IPS DF 6.9 (cell line): ENCODE data around the gene RPH3AL.
"Not testable (repeated sequence)": the region's sequence is repeated elsewhere in the genome, so short reads cannot be mapped to it uniquely, and the experiment has no call there.

Source experiments
- DNase-seq: peaks from one replicate; pipeline ENCODE4 v3.0.0-alpha.2; 2013; ENCODE audit warnings: low read depth, low spot score
- H3K27ac ChIP-seq: one replicate; pipeline ENCODE4 v1.5.1; 2013; ENCODE audit warnings: low read length, control low read depth
- H3K27me3 ChIP-seq: 2 replicates; pipeline ENCODE4 v1.6.1; 2013; ENCODE audit warnings: mild to moderate bottlenecking, low read length; ENCODE audit not compliant: control insufficient read depth, insufficient read depth
- H3K36me3 ChIP-seq: 2 replicates; pipeline ENCODE4 v1.6.1; 2013; ENCODE audit warnings: low read length; ENCODE audit not compliant: control insufficient read depth, insufficient read depth
- H3K4me1 ChIP-seq: 2 replicates; pipeline ENCODE4 v1.6.1; 2013; ENCODE audit warnings: low read length; ENCODE audit not compliant: control insufficient read depth, insufficient read depth
- H3K4me3 ChIP-seq: 2 replicates; pipeline ENCODE4 v1.5.1; 2013; ENCODE audit warnings: mild to moderate bottlenecking, low read length
- H3K9me3 ChIP-seq: 2 replicates; pipeline ENCODE4 v1.6.1; 2013; ENCODE audit warnings: low read length, inconsistent platforms; ENCODE audit not compliant: control insufficient read depth, insufficient read depth
- WGBS: extraction: QIAGEN DNeasy Blood & Tissue Kit; methylation state at CpG from one replicate; pipeline ENCODE4 v1.1.7; 2013; ENCODE audit warnings: mixed read lengths, missing lambda C conversion rate; ENCODE audit not compliant: insufficient read length, insufficient coverage; 5-methylcytosine and 5-hydroxymethylcytosine counted together

The RPH3AL gene

DNA sequence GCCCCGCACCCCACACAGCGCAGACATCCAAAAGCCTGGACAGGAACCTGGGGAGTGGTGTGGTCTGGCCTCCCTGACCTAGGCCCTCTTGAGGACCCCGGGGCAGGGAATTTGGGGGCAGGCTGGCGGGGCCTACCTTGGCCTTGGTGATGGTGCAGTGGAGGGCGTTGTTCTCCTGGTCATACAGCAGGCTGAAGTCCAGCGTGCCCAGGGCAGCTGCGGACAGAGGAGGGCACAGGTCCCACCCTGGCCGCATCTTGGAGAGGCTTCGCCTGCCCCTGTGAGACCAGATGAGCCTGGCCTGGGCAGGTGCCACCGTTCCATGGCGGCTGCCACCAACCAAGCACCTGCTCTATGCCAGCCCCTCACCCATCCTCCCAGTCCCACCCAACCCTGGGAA is 180.2 kb downstream of the RPH3AL start:
- Histone ChIP-seq H3K36me3 (no peaks in the 10 kb centered on the region; the same call in 1 of the 2 replicates), H3K27me3 (no peaks in the 10 kb centered on the region), H3K4me3 (no peak overlapping the region), H3K9me3 (no peaks in the 10 kb centered on the region), H3K4me1 (no peaks in the 10 kb centered on the region), H3K27ac (no peak overlapping the region)
- no peak for DNase-seq
- no CpG with 5 or more reads among the region's 11 CpGs for WGBS

DNA sequence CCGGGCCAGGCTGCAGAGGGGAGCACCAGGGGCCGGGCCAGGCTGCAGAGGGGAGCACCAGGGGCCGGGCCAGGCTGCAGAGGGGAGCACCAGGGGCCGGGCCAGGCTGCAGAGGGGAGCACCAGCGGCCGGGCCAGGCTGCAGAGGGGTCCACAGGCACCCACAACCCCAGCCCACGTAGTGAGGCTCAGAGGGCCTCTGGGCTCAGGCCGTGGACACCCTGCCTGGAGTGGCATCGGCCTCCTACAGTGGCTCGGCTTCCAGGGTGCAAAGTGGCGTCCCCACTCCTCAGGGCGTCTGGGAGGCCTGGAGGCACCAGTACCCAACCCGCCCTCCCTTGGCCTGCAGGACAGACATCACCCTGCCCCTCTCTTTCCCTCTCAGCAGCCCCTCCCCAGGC is 180.7 kb downstream of the RPH3AL start:
- no peaks in the 10 kb centered on the region for H3K9me3 ChIP-seq
- H3K4me1 ChIP-seq: no peaks in the 10 kb centered on the region
- no peak for DNase-seq
- no peaks in the 10 kb centered on the region for H3K27me3 ChIP-seq
- H3K27ac ChIP-seq: no peak overlapping the region
- H3K36me3 ChIP-seq: no peaks in the 10 kb centered on the region; the same call in 1 of the 2 replicates
- whole genome bisulfite sequencing: no CpG with 5 or more reads among the region's 13 CpGs
- H3K4me3 ChIP-seq: no peak overlapping the region

- H3K4me1 ChIP-seq: no peaks in the 10 kb centered on the region
- no peaks in the 10 kb centered on the region for H3K9me3 ChIP-seq
- H3K4me3 ChIP-seq: no peak overlapping the region
- no peak for DNase-seq
- no CpG with 5 or more reads among the region's 6 CpGs for WGBS
- no peak overlapping the region for H3K27ac ChIP-seq
- H3K27me3 ChIP-seq: no peaks in the 10 kb centered on the region
- no peaks in the 10 kb centered on the region; the same call in 1 of the 2 replicates for H3K36me3 ChIP-seq
Measured at GRCh38 chr17:170130-170670, 182.4 kb downstream of the RPH3AL start.

- not testable (repeated sequence) for H3K27me3 ChIP-seq, H3K27ac ChIP-seq, H3K4me1 ChIP-seq, H3K9me3 ChIP-seq, DNase-seq, H3K4me3 ChIP-seq, H3K36me3 ChIP-seq
- no CpG with 5 or more reads among the region's 11 CpGs for WGBS
Measured at GRCh38 chr17:168614-169013, 184.0 kb downstream of the RPH3AL start.

DNA sequence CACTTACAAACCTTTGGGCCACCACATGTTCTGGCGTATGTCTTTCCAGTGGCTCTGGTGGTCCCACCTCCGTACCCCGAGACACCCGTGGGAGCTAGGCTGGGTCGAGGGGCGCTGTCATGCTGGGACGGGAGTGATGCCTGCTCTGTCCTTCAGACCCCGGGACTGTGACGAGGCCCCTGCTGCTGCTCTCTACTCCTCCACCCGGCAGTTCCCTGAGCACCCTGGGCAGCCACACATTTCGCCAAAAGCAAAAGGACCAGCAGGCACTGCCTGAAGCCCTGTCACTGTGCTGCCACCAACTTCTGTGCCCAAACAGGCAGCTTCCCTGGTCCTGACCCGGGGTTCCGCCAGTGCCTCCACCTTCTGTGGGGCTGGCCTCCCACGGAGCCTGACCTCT is 186.7 kb downstream of the RPH3AL start:
- H3K27me3 ChIP-seq: no peaks in the 10 kb centered on the region
- no peak for DNase-seq
- H3K27ac ChIP-seq: no peak overlapping the region
- no peaks in the 10 kb centered on the region for H3K36me3 ChIP-seq
- no peaks in the 10 kb centered on the region for H3K4me1 ChIP-seq
- H3K9me3 ChIP-seq: no peaks in the 10 kb centered on the region
- no CpG with 5 or more reads among the region's 14 CpGs for WGBS
- no peak overlapping the region for H3K4me3 ChIP-seq

- DNase-seq: no peak
- no peaks in the 10 kb centered on the region for H3K9me3 ChIP-seq
- H3K27me3 ChIP-seq: no peaks in the 10 kb centered on the region
- no CpG with 5 or more reads among the region's 16 CpGs for WGBS
- H3K4me1 ChIP-seq: no peaks in the 10 kb centered on the region
- H3K27ac ChIP-seq: no peak overlapping the region
- H3K36me3 ChIP-seq: no peaks in the 10 kb centered on the region
- no peak overlapping the region for H3K4me3 ChIP-seq
Measured at GRCh38 chr17:164303-165235, 188.0 kb downstream of the RPH3AL start.

DNA sequence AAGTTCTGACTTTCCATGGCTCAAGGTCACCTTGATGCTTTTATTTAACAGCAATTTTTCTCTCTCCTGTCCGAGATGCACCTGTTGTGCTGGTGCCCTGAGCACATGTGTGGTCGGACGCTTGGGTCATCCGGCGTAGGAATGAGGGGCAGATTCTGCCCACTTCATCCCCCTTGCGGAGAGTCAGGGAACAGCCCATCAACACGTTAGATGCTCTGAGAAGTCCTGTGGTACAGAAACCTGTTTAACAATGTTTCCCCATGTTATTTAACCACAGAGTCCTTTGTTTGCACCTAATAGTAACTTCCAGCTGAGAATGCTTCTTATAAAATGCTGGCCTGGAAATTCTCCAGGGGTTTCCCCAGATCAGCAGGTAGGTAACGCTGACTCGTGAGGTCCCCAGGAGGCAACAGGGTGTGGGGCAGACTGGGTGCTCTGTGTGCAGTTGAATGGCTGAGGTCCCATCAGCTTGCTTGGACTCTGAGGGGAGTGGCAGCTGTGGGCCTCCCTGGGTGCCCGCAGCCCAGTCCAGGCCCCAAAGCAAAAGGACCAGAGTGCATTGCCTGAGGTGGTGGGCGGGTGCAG is 189.0 kb downstream of the RPH3AL start:
- no peak for DNase-seq

DNA sequence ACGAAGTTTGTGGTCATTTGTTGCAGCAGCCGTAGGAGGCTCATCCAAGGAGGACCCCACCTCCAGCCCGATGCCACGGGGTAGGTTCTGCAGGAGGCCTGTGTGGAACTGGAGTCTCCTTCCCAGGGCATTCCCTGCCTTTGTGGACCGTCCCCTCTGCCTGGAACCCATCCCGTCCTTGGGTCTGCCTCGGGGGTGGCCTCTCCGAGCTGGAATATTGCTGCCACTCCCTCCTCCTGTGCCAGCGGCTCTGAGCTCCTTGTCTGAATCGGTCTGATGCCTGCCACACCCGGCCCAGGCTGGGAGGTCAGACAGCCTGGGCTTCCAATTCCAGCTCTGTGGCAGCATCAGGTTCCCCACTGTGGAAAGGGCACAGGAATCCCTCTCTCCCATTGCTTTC is 189.9 kb downstream of the RPH3AL start:
- Histone ChIP-seq H3K4me1 (no peaks in the 10 kb centered on the region), H3K27ac (no peak overlapping the region), H3K4me3 (no peak overlapping the region), H3K27me3 (no peaks in the 10 kb centered on the region), H3K36me3 (no peaks in the 10 kb centered on the region), H3K9me3 (no peaks in the 10 kb centered on the region)
- DNase-seq: no peak
- WGBS: no CpG with 5 or more reads among the region's 11 CpGs

More for the DNA sequence above, 189.0 kb downstream of the RPH3AL start:
- H3K27me3 ChIP-seq: no peaks in the 10 kb centered on the region
- no peaks in the 10 kb centered on the region for H3K9me3 ChIP-seq
- no peaks in the 10 kb centered on the region for H3K4me1 ChIP-seq
- no peak overlapping the region for H3K27ac ChIP-seq
- no peak overlapping the region for H3K4me3 ChIP-seq
- no peaks in the 10 kb centered on the region for H3K36me3 ChIP-seq
- WGBS: no CpG with 5 or more reads among the region's 11 CpGs
